HCT116 (cell line): ENCODE measurements around the gene GMDS.

ENCODE experiments used
- ATF3 ChIP-seq: IDR thresholded peaks from 2 replicates; pipeline ENCODE4 v1.6.1; 2012
- CTCF ChIP-seq, 3 experiments: fragments of 200-600 bp in 1 of 3; sonication (generic) in 1 of 3; IDR thresholded peaks in 2 of 3; conservative IDR thresholded peaks in 1 of 3; 2 replicates each; pipeline ENCODE4 v1.5.1; 2012 to 2017; ENCODE audit warnings: low read depth in 2 of 3, low read length in 2 of 3, antibody characterized with exemption in 1 of 3, borderline replicate concordance in 1 of 3, control low read depth in 1 of 3, mild to moderate bottlenecking in 1 of 3, mixed read lengths in 1 of 3, mixed run types in 1 of 3, moderate library complexity in 1 of 3; ENCODE audit not compliant: insufficient read depth in 1 of 3
- EZH2 ChIP-seq: fragments of 200-600 bp; sonication (generic); IDR thresholded peaks from 2 replicates; pipeline ENCODE4 v1.6.1; 2017; ENCODE audit warnings: antibody characterized with exemption, mixed run types
- MAX ChIP-seq: IDR thresholded peaks from 2 replicates; pipeline ENCODE4 v1.6.1; 2012
- POLR2A ChIP-seq: IDR thresholded peaks from 2 replicates; pipeline ENCODE4 v1.7.0; 2011; ENCODE audit warnings: borderline replicate concordance; ENCODE audit not compliant: insufficient read depth, insufficient read length; ENCODE audit errors: extremely low read depth
- POLR2AphosphoS5 ChIP-seq: IDR thresholded peaks from 2 replicates; pipeline ENCODE4 v1.6.1; 2011; ENCODE audit warnings: mild to moderate bottlenecking, low read depth, low read length, moderate library complexity
- RAD21 ChIP-seq: IDR thresholded peaks from 2 replicates; pipeline ENCODE4 v1.6.1; 2012; ENCODE audit warnings: low read depth, mild to moderate bottlenecking
- REST ChIP-seq: IDR thresholded peaks from 2 replicates; pipeline ENCODE4 v1.6.1; 2012; ENCODE audit warnings: low read depth
- SIN3A ChIP-seq: IDR thresholded peaks from 2 replicates; pipeline ENCODE4 v1.6.1; 2012; ENCODE audit warnings: low read depth
- SP1 ChIP-seq: IDR thresholded peaks from 2 replicates; pipeline ENCODE4 v1.6.1; 2012; ENCODE audit warnings: low read depth
- YY1 ChIP-seq: IDR thresholded peaks from 2 replicates; pipeline ENCODE4 v1.6.1; 2011; ENCODE audit warnings: low read length, low read depth, moderate library complexity, mild to moderate bottlenecking; ENCODE audit not compliant: insufficient replicate concordance; ENCODE audit errors: extremely low read depth
- ZNF274 ChIP-seq: fragments of 200-500 bp; sonication (Bioruptor generic); IDR thresholded peaks from 2 replicates; pipeline ENCODE4 v1.6.1; 2014; ENCODE audit warnings: mild to moderate bottlenecking, low read depth, low read length, inconsistent platforms

- TF ChIP-seq ZNF274 (no peak), CTCF (IDR thresholded peaks at IDR 0.05 in 2 of 3, conservative IDR thresholded peaks at IDR 0.05 in 1 of 3; ENCODE audit: borderline replicate concordance in 1 of 3, insufficient read depth in 1 of 3, low read depth in 2 of 3, low read length in 2 of 3) (no peak), SIN3A (no peak), MAX (no peak), SP1 (no peak), REST (no peak), POLR2AphosphoS5 (no peak), POLR2A (no peak), ATF3 (no peak), RAD21 (no peak), EZH2 (no peak), YY1 (no peak)
Measured at GRCh38 chr6:1957746-1958145, 287.7 kb downstream of the GMDS start.
